HEK293 (cell line): ENCODE results near the gene FOSB.
A peak's percentile ranks its signal among the peaks of the same experiment; 100 is the strongest.

Experiments
- BCL11A ChIP-seq: fragments of 450-650 bp; formaldehyde crosslinking; IDR thresholded peaks from 2 replicates; pipeline ENCODE4 v1.5.1; 2016; ENCODE audit warnings: low read depth, missing biosample characterization, missing genetic modification characterization
- GLIS2 ChIP-seq: fragments of 450-650 bp; formaldehyde crosslinking; IDR thresholded peaks from 2 replicates; pipeline ENCODE4 v1.5.1; 2016; ENCODE audit warnings: missing biosample characterization, missing genetic modification characterization
- MZF1 ChIP-seq: fragments of 450-650 bp; formaldehyde crosslinking; IDR thresholded peaks from 2 replicates; pipeline ENCODE4 v1.5.1; 2017; ENCODE audit warnings: missing biosample characterization, missing genetic modification characterization, borderline replicate concordance
- RBAK ChIP-seq: fragments of 450-650 bp; formaldehyde crosslinking; IDR thresholded peaks from 2 replicates; pipeline ENCODE4 v1.5.1; 2016; ENCODE audit warnings: missing biosample characterization, missing genetic modification characterization
- ZNF747 ChIP-seq: fragments of 450-650 bp; formaldehyde crosslinking; IDR thresholded peaks from 2 replicates; pipeline ENCODE4 v1.5.1; 2016; ENCODE audit warnings: missing biosample characterization, missing genetic modification characterization
- ZNF76 ChIP-seq: fragments of 450-650 bp; formaldehyde crosslinking; IDR thresholded peaks from 2 replicates; pipeline ENCODE4; 2016; ENCODE audit warnings: low read depth, missing biosample characterization, missing genetic modification characterization, borderline replicate concordance
- TF ChIP-seq, protein P1 (sequence below): fragments of 450-650 bp; formaldehyde crosslinking; IDR thresholded peaks from 2 replicates; pipeline ENCODE4 v1.5.1; 2016; ENCODE audit warnings: missing biosample characterization, missing genetic modification characterization
- TF ChIP-seq, protein P2 (sequence below): fragments of 450-650 bp; formaldehyde crosslinking; IDR thresholded peaks from 2 replicates; pipeline ENCODE4 v1.5.1; 2016; ENCODE audit warnings: missing biosample characterization, missing genetic modification characterization, low read depth
- TF ChIP-seq, protein P3 (sequence below): fragments of 450-650 bp; formaldehyde crosslinking; IDR thresholded peaks from 2 replicates; pipeline ENCODE4 v1.5.1; 2016; ENCODE audit warnings: missing biosample characterization, missing genetic modification characterization
- TF ChIP-seq, protein P4 (sequence below): fragments of 450-650 bp; formaldehyde crosslinking; IDR thresholded peaks from 2 replicates; pipeline ENCODE4 v1.5.1; 2017; ENCODE audit warnings: missing biosample characterization, mild to moderate bottlenecking, missing genetic modification characterization, moderate library complexity

DNA sequence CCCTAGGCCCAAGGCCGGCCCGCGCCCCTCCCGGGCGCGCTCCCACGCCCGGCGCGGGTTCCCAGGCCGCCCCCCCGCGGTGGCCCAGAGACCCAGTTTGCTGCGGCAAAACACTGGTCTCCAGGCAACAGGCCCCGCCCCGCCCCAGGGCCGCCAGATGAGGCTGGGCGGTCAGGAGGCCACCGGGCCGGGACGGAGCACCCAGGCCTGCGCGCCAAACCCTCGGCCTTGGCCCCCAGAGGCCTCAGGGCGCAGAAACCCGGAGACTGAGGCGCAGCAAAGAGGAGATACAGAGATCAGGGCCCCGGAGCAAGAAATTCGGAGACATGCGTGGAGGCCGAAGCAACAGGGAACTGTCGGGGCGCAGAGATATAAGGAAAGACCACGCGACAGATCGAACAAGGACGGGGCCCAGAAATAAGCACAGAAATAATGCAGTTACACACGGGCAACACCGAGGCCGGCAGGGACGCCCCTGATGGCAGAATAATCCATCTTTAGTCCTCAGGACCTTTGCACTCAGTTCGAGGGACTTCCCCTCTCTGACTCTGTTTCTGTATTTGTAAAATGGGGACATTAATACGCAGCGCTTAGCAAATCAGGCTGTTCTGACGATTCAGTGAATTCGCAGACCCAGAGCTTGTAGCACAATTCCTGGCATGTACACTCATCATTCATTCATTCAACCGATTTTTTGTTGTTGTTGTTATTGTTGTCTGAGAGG is 23.3 kb upstream of the FOSB start:
- no peak for TF ChIP-seq ZNF747
- TF ChIP-seq BCL11A (tag by site-specific recombination): no peak
- TF ChIP-seq, protein P1, sequence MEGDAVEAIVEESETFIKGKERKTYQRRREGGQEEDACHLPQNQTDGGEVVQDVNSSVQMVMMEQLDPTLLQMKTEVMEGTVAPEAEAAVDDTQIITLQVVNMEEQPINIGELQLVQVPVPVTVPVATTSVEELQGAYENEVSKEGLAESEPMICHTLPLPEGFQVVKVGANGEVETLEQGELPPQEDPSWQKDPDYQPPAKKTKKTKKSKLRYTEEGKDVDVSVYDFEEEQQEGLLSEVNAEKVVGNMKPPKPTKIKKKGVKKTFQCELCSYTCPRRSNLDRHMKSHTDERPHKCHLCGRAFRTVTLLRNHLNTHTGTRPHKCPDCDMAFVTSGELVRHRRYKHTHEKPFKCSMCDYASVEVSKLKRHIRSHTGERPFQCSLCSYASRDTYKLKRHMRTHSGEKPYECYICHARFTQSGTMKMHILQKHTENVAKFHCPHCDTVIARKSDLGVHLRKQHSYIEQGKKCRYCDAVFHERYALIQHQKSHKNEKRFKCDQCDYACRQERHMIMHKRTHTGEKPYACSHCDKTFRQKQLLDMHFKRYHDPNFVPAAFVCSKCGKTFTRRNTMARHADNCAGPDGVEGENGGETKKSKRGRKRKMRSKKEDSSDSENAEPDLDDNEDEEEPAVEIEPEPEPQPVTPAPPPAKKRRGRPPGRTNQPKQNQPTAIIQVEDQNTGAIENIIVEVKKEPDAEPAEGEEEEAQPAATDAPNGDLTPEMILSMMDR (tag by site-specific recombination): no peak; the same call in 1 of the 2 replicates
- TF ChIP-seq MZF1 (tag by site-specific recombination): no peak
- TF ChIP-seq RBAK (tag by site-specific recombination): no peak
- TF ChIP-seq GLIS2 (tag by site-specific recombination): peak; percentile 13; the same call in 1 of the 2 replicates
- TF ChIP-seq ZNF76 (tag by site-specific recombination): no peak
- TF ChIP-seq, protein P2, sequence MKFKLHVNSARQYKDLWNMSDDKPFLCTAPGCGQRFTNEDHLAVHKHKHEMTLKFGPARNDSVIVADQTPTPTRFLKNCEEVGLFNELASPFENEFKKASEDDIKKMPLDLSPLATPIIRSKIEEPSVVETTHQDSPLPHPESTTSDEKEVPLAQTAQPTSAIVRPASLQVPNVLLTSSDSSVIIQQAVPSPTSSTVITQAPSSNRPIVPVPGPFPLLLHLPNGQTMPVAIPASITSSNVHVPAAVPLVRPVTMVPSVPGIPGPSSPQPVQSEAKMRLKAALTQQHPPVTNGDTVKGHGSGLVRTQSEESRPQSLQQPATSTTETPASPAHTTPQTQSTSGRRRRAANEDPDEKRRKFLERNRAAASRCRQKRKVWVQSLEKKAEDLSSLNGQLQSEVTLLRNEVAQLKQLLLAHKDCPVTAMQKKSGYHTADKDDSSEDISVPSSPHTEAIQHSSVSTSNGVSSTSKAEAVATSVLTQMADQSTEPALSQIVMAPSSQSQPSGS: no peak
- TF ChIP-seq, protein P3, sequence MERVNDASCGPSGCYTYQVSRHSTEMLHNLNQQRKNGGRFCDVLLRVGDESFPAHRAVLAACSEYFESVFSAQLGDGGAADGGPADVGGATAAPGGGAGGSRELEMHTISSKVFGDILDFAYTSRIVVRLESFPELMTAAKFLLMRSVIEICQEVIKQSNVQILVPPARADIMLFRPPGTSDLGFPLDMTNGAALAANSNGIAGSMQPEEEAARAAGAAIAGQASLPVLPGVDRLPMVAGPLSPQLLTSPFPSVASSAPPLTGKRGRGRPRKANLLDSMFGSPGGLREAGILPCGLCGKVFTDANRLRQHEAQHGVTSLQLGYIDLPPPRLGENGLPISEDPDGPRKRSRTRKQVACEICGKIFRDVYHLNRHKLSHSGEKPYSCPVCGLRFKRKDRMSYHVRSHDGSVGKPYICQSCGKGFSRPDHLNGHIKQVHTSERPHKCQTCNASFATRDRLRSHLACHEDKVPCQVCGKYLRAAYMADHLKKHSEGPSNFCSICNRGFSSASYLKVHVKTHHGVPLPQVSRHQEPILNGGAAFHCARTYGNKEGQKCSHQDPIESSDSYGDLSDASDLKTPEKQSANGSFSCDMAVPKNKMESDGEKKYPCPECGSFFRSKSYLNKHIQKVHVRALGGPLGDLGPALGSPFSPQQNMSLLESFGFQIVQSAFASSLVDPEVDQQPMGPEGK (tag by site-specific recombination): no peak
- TF ChIP-seq, protein P4, sequence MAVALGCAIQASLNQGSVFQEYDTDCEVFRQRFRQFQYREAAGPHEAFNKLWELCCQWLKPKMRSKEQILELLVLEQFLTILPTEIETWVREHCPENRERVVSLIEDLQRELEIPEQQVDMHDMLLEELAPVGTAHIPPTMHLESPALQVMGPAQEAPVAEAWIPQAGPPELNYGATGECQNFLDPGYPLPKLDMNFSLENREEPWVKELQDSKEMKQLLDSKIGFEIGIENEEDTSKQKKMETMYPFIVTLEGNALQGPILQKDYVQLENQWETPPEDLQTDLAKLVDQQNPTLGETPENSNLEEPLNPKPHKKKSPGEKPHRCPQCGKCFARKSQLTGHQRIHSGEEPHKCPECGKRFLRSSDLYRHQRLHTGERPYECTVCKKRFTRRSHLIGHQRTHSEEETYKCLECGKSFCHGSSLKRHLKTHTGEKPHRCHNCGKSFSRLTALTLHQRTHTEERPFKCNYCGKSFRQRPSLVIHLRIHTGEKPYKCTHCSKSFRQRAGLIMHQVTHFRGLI (tag by site-specific recombination): no peak
